Upper lobe of left lung (tissue), 6 donors: ENCODE results near the gene GABBR1. TPM values are rescaled to one million over a fixed set of nuclear protein-coding genes. Genes with fewer than 3 reads are reported as not detected.

Experiments used
- ATAC-seq, 2 donors: fragments of 200-7000 bp; cut with Tn5 transposase; one replicate each; pipeline ENCODE4 v1.9.1; 2022; ENCODE audit warnings: mild to moderate bottlenecking in 2 of 2, moderate library complexity in 2 of 2; ENCODE audit not compliant: low FRiP score in 2 of 2
- DNase-seq, 2 donors: peaks; one replicate each; pipeline ENCODE4 v3.0.0-alpha.2; 2019 to 2020
- H3K27ac ChIP-seq, 4 donors: fragments of 200-600 bp; sonication (generic); one replicate each; pipeline ENCODE4 v1.5.1; 2016 to 2019
- H3K27me3 ChIP-seq, 4 donors: fragments of 200-600 bp; sonication (generic); one replicate each; pipeline ENCODE4 v1.5.1; 2017 to 2019
- H3K36me3 ChIP-seq, 4 donors: fragments of 200-600 bp; sonication (generic); one replicate each; pipeline ENCODE4 v1.5.1; 2016 to 2019
- H3K4me1 ChIP-seq, 4 donors: fragments of 200-600 bp; sonication (generic); one replicate each; pipeline ENCODE4 v1.5.1; 2018 to 2019
- H3K4me3 ChIP-seq, 4 donors: fragments of 200-600 bp; sonication (generic); one replicate each; pipeline ENCODE4 v1.5.1; 2017 to 2019; ENCODE audit warnings: mild to moderate bottlenecking in 2 of 4, moderate library complexity in 1 of 4
- H3K9me3 ChIP-seq, 4 donors: fragments of 200-600 bp; sonication (generic); one replicate each; pipeline ENCODE4 v1.5.1; 2018 to 2019
- EP300 ChIP-seq, 4 donors: sonication (generic); formaldehyde crosslinking; IDR thresholded peaks; one replicate each; pipeline ENCODE4 v1.5.1; 2017; ENCODE audit warnings: antibody characterized with exemption in 4 of 4, control low read depth in 2 of 4
- POLR2A ChIP-seq, 4 donors: fragments of 450-650 bp; IDR thresholded peaks; one replicate each; pipeline ENCODE4 v1.5.1; 2016 to 2017; ENCODE audit warnings: antibody characterized with exemption in 4 of 4, mild to moderate bottlenecking in 2 of 4
- POLR2AphosphoS5 ChIP-seq, 2 donors: sonication (generic); formaldehyde crosslinking; IDR thresholded peaks; one replicate each; pipeline ENCODE4 v1.5.1; 2017; ENCODE audit warnings: antibody characterized with exemption in 2 of 2
- WGBS, 2 donors: methylation state at CpG; one replicate each; pipeline ENCODE4 v1.1.5; 2017 to 2018; 5-methylcytosine and 5-hydroxymethylcytosine counted together
- total RNA-seq, 6 donors: library from RNA; depleted of rRNA in 4 of 6; stranded (reverse); fragments of >200 nt in 4 of 6; gene quantifications; one replicate each; pipeline versions ENCODE4 v1.1.0 to v1.2.1, GENCODE V29; 2016 to 2021
- TF ChIP-seq, protein P1 (sequence below), 6 experiments: fragments of 450-650 bp in 4 of 6; fragments of 200-600 bp in 2 of 6; sonication (generic) in 2 of 6; IDR thresholded peaks; one replicate each; pipeline ENCODE4 v1.5.1; 2016 to 2019; ENCODE audit warnings: antibody characterized with exemption in 6 of 6
- donor health status: DM: no; HTN: no; CAD: no; lungs with moderate emphysema.
- donor health status: DM: no; HTN: yes; CAD: no; lungs with severe emphysema.

Gene GABBR1
- total RNA-seq, 6 donors from 2014 or later, result 13.2 to 171 (median 34.8) TPM

DNA sequence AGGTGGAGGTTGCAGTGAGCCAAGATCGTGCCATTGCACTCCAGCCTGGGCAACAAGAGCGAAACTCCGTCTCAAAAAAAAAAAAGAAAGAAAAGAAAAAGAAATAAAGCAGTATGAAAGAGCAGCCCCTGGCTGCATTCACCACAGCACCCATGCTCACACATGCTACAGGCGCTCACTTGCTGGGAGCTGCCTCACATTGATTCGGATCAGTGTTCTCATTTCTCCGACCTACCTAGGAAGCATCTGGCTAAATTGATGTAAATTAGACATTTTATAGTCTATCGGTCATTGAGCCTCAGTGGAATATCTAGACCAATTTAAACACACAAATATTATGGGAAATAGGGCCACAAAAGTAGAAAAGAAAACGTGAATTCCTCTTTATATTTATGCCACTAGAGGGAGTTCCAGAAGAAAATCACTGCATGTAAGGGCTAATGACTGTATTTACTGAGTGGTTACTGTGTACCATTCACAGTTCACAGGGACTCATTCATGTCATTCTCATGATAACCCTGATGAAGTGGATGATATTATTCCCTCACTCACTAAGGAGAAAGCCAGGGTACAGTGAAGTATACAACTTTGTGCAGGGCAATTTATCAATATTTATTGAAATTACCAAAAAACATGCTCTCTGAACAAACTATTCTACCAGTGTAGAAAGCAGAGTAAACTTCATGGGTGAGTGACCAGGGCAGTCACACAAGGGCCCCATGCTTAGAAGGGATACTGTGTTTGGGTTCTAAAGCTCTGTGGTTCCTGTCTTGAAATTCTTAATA lies 18.6 kb upstream of the GABBR1 start:
- H3K9me3 ChIP-seq, result no peaks in the 10 kb centered on the region
- H3K36me3 ChIP-seq, result no peaks in the 10 kb centered on the region
- peak in 1 of 2 donors; percentile 30 for ATAC-seq
- TF ChIP-seq, protein P1, sequence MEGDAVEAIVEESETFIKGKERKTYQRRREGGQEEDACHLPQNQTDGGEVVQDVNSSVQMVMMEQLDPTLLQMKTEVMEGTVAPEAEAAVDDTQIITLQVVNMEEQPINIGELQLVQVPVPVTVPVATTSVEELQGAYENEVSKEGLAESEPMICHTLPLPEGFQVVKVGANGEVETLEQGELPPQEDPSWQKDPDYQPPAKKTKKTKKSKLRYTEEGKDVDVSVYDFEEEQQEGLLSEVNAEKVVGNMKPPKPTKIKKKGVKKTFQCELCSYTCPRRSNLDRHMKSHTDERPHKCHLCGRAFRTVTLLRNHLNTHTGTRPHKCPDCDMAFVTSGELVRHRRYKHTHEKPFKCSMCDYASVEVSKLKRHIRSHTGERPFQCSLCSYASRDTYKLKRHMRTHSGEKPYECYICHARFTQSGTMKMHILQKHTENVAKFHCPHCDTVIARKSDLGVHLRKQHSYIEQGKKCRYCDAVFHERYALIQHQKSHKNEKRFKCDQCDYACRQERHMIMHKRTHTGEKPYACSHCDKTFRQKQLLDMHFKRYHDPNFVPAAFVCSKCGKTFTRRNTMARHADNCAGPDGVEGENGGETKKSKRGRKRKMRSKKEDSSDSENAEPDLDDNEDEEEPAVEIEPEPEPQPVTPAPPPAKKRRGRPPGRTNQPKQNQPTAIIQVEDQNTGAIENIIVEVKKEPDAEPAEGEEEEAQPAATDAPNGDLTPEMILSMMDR (IDR thresholded peaks at IDR 0.05), result peak; percentile 25 to 58 (median 40)
- no peak for TF ChIP-seq POLR2A (IDR thresholded peaks at IDR 0.05)
- H3K27me3 ChIP-seq, result no peaks in the 10 kb centered on the region
- 73% methylated on average over 8 of the region's 8 CpGs for WGBS, 2 donors
- no peak for DNase-seq
- no peak overlapping the region for H3K27ac ChIP-seq
- H3K4me3 ChIP-seq, result no peak overlapping the region
- H3K4me1 ChIP-seq, result peaks cover 4 to 10% (median 6%) of the 10 kb centered on the region in 4 donors

DNA sequence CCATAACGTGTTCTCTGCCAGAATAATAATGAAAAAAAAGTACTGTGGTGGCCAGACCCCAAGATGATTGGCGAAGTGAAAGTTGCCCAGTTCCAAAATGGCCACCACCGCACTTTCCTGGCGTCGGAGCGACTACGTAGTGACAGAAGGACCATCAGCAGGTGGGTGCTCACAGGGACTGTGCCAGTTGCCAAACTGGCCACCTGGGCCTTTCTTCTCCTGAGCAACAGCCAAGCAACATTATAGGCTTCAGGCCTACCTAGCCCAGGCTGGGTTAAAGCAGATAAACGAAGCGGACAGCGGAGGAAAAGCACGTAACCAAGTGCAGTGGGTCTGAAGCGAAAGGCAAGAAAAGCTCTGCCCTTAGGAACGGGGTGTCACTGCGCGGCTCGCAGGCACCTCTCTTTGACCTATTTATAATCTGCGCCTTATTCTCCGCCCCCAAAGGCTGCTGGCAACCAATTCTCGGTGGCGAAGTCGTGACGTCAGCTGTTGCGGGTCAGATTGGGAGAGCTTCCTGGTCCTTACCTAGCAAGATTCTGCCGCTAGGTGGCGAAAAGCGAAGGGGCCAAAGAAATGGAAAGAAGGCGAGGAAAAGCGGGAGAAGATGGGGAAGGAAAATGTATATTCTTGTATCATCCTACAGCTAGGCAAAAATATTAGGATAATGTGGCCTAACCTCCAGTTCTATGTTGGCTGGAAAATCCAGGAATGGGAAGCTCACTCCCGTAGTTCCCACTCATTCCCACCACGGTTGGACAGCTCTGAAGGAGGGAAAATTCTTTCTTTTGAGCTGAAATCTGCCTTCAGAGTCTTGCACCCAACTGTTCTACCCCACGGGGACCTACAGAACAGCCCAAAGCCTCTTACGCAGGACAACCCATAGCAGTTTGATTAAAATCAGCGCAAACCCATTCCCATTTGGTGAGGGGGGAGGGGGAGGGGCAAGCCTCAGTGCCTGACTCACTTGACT lies 17.0 kb upstream of the GABBR1 start:
- WGBS, 2 donors, result 2 to 4% methylated on average over 30 to 33 of the region's 33 CpGs
- peaks cover 4 to 10% (median 6%) of the 10 kb centered on the region in 4 donors for H3K4me1 ChIP-seq
- no peaks in the 10 kb centered on the region for H3K9me3 ChIP-seq
- no peaks in the 10 kb centered on the region for H3K36me3 ChIP-seq
- TF ChIP-seq POLR2AphosphoS5 (IDR thresholded peaks at IDR 0.05), result peak; percentile 77 to 99
- no peak for TF ChIP-seq EP300 (IDR thresholded peaks at IDR 0.05)
- peak in 3 of 4 donors; percentile 71 to 95 (median 94) for TF ChIP-seq POLR2A (IDR thresholded peaks at IDR 0.05)
- TF ChIP-seq, protein P1 (IDR thresholded peaks at IDR 0.05), result peak; percentile 74 to 96 (median 94)
- DNase-seq (peak in 1 of 2 donors; percentile 99), ATAC-seq (peak; percentile 98)
- no peaks in the 10 kb centered on the region for H3K27me3 ChIP-seq
- H3K4me3 ChIP-seq, result peak overlapping the region; percentile 50 to 63 (median 56)
- peak overlapping the region; percentile 92 to 97 (median 96) for H3K27ac ChIP-seq

DNA sequence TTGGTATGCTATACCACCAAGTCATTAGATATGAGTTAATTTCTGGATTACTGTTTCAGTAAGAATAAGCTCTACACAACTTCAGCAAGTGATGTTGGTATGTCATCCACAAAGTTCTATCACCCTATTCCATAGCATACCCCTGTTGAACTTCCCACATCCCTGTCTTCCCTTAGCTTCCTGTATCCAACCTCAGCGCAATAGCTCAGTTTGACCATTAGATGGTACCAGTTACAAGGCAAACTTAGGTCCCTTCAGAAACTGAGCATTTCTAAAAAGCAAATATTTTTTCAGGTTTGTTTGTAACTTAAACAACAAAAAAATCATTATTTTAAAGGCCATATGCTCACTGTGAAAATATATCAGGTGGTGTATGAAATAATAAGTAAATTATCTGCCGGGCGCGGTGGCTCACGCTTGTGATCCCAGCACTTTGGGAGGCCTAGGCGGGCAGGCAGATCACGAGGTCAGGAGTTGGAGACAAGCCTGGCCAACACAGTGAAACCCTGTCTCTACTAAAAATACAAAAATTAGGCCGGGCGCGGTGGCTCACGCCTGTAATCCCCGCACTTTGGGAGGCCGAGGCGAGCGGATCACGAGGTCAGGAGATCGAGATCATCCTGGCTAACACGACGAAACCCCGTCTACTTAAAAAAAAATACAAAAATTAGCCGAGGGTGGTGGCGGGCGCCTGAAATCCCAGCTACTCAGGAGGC lies 15.1 kb upstream of the GABBR1 start:
- no peaks in the 10 kb centered on the region for H3K27me3 ChIP-seq
- H3K4me3 ChIP-seq, result no peak overlapping the region
- peaks cover 4 to 10% (median 6%) of the 10 kb centered on the region in 4 donors for H3K4me1 ChIP-seq
- no peaks in the 10 kb centered on the region for H3K9me3 ChIP-seq
- TF ChIP-seq, protein P1 (IDR thresholded peaks at IDR 0.05), result peak in 4 of 6 experiments; percentile 29 to 38 (median 36)
- TF ChIP-seq POLR2AphosphoS5 (IDR thresholded peaks at IDR 0.05), result no peak
- DNase-seq (peak in 1 of 2 donors; percentile 32), ATAC-seq (no peak)
- H3K27ac ChIP-seq, result no peak overlapping the region
- no peaks in the 10 kb centered on the region for H3K36me3 ChIP-seq
- WGBS, 2 donors, result 93 to 96% methylated on average over 23 of the region's 23 CpGs

DNA sequence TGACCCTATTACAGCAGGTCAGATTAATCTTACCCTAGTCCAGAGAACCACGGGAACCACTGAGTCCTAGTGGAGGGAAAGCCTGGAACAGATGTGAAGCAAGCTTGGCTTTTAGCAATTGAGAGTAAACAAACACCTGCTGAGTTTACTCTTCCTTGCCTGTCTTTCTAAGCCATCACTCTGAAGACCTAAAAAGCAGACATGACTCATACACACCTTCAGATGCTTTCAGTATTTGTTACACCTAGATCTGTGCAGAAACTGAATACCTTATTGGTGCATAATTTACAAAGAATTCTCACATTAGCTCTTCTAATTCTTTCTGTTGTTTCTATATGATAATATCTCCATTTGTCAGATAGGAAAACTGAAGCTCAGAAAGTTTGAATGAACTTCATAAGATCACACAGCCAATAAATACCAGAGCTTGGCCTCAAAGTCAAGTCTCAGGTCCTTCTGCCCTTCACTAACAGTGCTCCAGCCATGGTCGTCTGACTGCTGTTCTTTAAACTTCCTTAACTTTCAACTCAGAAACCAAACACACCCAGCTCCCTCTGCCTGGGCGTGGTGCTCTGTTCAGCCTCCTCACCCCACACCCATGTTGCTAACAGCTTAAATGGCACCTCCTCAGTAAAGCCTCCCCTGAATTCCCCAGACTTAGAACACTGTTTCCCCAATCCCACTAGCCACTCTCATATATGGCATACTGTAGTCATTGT lies 8.6 kb upstream of the GABBR1 start:
- ATAC-seq (peak in 1 of 2 donors; percentile 57), DNase-seq (no peak)
- H3K4me1 ChIP-seq, result no peaks in the 10 kb centered on the region
- WGBS, 2 donors, result 23 to 31% methylated on average over 3 of the region's 3 CpGs
- no peak for TF ChIP-seq POLR2AphosphoS5 (IDR thresholded peaks at IDR 0.05)
- TF ChIP-seq, protein P1 (IDR thresholded peaks at IDR 0.05), result no peak
- no peak for TF ChIP-seq EP300 (IDR thresholded peaks at IDR 0.05)
- TF ChIP-seq POLR2A (IDR thresholded peaks at IDR 0.05), result no peak
- no peaks in the 10 kb centered on the region for H3K9me3 ChIP-seq
- H3K36me3 ChIP-seq, result no peaks in the 10 kb centered on the region
- no peaks in the 10 kb centered on the region for H3K27me3 ChIP-seq
- no peak overlapping the region for H3K27ac ChIP-seq
- H3K4me3 ChIP-seq, result no peak overlapping the region
